Liver (tissue), 3 donors: ENCODE results near the gene CCDC106.

Experiments
- JUND ChIP-seq, 2 donors: IDR thresholded peaks; 2 replicates each; pipeline ENCODE4 v1.6.1; 2016; ENCODE audit warnings: antibody characterized with exemption in 2 of 2
- TF ChIP-seq, protein P1 (sequence below): fragments of 150-350 bp; IDR thresholded peaks from 2 replicates; pipeline ENCODE4 v1.5.1; 2017; ENCODE audit warnings: improper control_type of control experiment, low read depth, low read length; ENCODE audit not compliant: missing input control
- donor health status: healthy.
- donor health status: healthy.

GRCh38 chr19:55635856-55636440, 12.1 kb upstream of the CCDC106 start:
- TF ChIP-seq, protein P1, sequence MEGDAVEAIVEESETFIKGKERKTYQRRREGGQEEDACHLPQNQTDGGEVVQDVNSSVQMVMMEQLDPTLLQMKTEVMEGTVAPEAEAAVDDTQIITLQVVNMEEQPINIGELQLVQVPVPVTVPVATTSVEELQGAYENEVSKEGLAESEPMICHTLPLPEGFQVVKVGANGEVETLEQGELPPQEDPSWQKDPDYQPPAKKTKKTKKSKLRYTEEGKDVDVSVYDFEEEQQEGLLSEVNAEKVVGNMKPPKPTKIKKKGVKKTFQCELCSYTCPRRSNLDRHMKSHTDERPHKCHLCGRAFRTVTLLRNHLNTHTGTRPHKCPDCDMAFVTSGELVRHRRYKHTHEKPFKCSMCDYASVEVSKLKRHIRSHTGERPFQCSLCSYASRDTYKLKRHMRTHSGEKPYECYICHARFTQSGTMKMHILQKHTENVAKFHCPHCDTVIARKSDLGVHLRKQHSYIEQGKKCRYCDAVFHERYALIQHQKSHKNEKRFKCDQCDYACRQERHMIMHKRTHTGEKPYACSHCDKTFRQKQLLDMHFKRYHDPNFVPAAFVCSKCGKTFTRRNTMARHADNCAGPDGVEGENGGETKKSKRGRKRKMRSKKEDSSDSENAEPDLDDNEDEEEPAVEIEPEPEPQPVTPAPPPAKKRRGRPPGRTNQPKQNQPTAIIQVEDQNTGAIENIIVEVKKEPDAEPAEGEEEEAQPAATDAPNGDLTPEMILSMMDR = no peak
- TF ChIP-seq JUND (IDR thresholded peaks at IDR 0.05) = no peak
